ENCODE results near the gene SNX6.

The SNX6 gene

DNA sequence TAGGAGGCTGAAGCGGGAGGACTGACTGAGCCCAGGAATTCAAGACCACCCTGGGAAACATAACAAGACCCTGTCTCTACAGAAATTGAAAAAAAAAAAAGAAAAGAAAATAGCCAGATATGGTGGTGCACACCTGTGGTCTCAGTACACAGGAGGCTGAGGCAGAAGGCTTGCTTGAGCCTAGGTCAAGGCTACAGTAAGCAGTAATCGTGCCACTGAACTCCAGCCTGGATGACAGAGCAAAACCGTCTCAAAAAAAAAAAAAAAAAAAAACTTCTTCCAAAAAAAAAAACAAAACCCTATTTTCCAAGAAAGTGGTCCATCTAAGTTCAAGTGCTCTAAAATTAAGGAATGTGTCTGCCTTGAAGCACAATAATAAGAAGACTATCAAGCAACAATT lies 19.8 kb downstream of the SNX6 start:
- H3K9me2 ChIP-seq (replicated peaks; ENCODE audit: control insufficient read depth, low read length), result no peaks in the 10 kb centered on the region
- H3K27ac ChIP-seq (ENCODE audit: low read depth, low read length), result no peak overlapping the region
- H3K4me1 ChIP-seq (ENCODE audit: control insufficient read depth, low read length), result no peaks in the 10 kb centered on the region
- peaks cover 30% of the 10 kb centered on the region for H3K36me3 ChIP-seq (ENCODE audit: control insufficient read depth, low read length)
- no peaks in the 10 kb centered on the region for H4K20me1 ChIP-seq (ENCODE audit: control insufficient read depth, insufficient read depth, low read depth, low read length)
- H3K27me3 ChIP-seq (ENCODE audit: control insufficient read depth, low read length), result no peaks in the 10 kb centered on the region
- no peak overlapping the region for H3K4me2 ChIP-seq (ENCODE audit: low read length)
- peaks cover 2% of the 10 kb centered on the region; the same call in 1 of the 2 replicates for H3F3A ChIP-seq (ENCODE audit: control insufficient read depth, insufficient read depth)
- no peak overlapping the region for H3K4me3 ChIP-seq (ENCODE audit: low read length)
- no peaks in the 10 kb centered on the region for H3K9me3 ChIP-seq (ENCODE audit: control insufficient read depth, insufficient read depth, low read length)
- H3K79me2 ChIP-seq (ENCODE audit: control insufficient read depth, low read length), result no peaks in the 10 kb centered on the region
- no peak for TF ChIP-seq EZH2phosphoT487 (IDR thresholded peaks at IDR 0.05; ENCODE audit: borderline replicate concordance, low read length)
- TF ChIP-seq, protein P1, sequence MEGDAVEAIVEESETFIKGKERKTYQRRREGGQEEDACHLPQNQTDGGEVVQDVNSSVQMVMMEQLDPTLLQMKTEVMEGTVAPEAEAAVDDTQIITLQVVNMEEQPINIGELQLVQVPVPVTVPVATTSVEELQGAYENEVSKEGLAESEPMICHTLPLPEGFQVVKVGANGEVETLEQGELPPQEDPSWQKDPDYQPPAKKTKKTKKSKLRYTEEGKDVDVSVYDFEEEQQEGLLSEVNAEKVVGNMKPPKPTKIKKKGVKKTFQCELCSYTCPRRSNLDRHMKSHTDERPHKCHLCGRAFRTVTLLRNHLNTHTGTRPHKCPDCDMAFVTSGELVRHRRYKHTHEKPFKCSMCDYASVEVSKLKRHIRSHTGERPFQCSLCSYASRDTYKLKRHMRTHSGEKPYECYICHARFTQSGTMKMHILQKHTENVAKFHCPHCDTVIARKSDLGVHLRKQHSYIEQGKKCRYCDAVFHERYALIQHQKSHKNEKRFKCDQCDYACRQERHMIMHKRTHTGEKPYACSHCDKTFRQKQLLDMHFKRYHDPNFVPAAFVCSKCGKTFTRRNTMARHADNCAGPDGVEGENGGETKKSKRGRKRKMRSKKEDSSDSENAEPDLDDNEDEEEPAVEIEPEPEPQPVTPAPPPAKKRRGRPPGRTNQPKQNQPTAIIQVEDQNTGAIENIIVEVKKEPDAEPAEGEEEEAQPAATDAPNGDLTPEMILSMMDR (IDR thresholded peaks at IDR 0.05; ENCODE audit: low read depth, low read length, poor library complexity, severe bottlenecking), result no peak

DNA sequence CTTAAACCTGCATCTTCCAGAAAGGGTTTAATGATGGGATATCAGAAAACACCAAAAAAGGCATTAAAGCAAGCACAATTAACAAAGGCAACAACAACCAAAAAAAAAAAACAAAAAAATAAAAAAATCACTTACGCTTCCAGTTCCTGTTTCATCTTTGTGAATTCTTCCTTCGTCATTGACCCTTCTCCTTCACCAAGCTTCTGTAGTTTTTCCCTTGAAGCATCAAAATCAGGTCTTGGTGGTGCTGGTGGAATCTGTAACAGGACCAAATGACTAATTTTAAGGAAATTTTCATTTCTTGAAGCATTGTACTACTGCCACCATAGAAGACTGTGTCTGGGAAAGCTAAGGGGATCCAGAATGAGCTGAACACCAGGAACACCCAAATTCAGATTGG lies 24.5 kb downstream of the SNX6 start:
- Histone ChIP-seq H3K9me3 (ENCODE audit: control insufficient read depth, insufficient read depth, low read length) (no peaks in the 10 kb centered on the region), H3F3A (ENCODE audit: control insufficient read depth, insufficient read depth) (peaks cover under 1% of the 10 kb centered on the region; the same call in 1 of the 2 replicates), H3K27ac (ENCODE audit: low read depth, low read length) (no peak overlapping the region), H3K4me1 (ENCODE audit: control insufficient read depth, low read length) (no peaks in the 10 kb centered on the region), H3K27me3 (ENCODE audit: control insufficient read depth, low read length) (no peaks in the 10 kb centered on the region), H3K36me3 (ENCODE audit: control insufficient read depth, low read length) (peaks cover 63% of the 10 kb centered on the region), H3K79me2 (ENCODE audit: control insufficient read depth, low read length) (no peaks in the 10 kb centered on the region), H3K4me2 (ENCODE audit: low read length) (no peak overlapping the region), H3K9me2 (replicated peaks; ENCODE audit: control insufficient read depth, low read length) (no peaks in the 10 kb centered on the region), H4K20me1 (ENCODE audit: control insufficient read depth, insufficient read depth, low read depth, low read length) (no peaks in the 10 kb centered on the region), H3K4me3 (ENCODE audit: low read length) (no peak overlapping the region)
- TF ChIP-seq, protein P1 (IDR thresholded peaks at IDR 0.05; ENCODE audit: low read depth, low read length, poor library complexity, severe bottlenecking), result no peak
- TF ChIP-seq EZH2phosphoT487 (IDR thresholded peaks at IDR 0.05; ENCODE audit: borderline replicate concordance, low read length), result no peak

DNA sequence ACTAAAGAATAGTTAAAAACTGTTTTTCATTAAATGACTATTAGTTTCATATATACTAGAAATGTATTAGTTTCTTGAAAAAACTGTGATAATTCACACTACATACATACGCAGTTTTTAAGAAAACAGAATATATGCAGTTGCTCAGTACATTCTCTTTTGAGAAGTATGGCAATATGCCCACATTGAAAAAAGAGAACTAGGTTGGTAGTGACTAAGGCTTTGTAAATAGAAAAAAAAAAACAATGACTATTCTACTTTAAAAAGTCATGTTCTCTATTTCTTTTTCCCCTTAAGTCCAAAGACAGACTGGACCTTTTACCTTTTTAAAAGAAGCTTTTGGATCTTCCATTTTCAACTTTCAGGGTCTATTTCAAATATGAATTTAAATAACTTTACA lies 25.0 kb downstream of the SNX6 start:
- Histone ChIP-seq H3K4me2 (ENCODE audit: low read length) (no peak overlapping the region), H3K27ac (ENCODE audit: low read depth, low read length) (no peak overlapping the region), H3K9me3 (ENCODE audit: control insufficient read depth, insufficient read depth, low read length) (no peaks in the 10 kb centered on the region), H4K20me1 (ENCODE audit: control insufficient read depth, insufficient read depth, low read depth, low read length) (no peaks in the 10 kb centered on the region), H3K27me3 (ENCODE audit: control insufficient read depth, low read length) (no peaks in the 10 kb centered on the region), H3K4me3 (ENCODE audit: low read length) (no peak overlapping the region), H3K4me1 (ENCODE audit: control insufficient read depth, low read length) (no peaks in the 10 kb centered on the region), H3K36me3 (ENCODE audit: control insufficient read depth, low read length) (peaks cover 67% of the 10 kb centered on the region), H3K9me2 (replicated peaks; ENCODE audit: control insufficient read depth, low read length) (no peaks in the 10 kb centered on the region), H3K79me2 (ENCODE audit: control insufficient read depth, low read length) (no peaks in the 10 kb centered on the region), H3F3A (ENCODE audit: control insufficient read depth, insufficient read depth) (no peaks in the 10 kb centered on the region; the same call in 1 of the 2 replicates)
- TF ChIP-seq, protein P1 (IDR thresholded peaks at IDR 0.05; ENCODE audit: low read depth, low read length, poor library complexity, severe bottlenecking), result no peak
- TF ChIP-seq EZH2phosphoT487 (IDR thresholded peaks at IDR 0.05; ENCODE audit: borderline replicate concordance, low read length), result no peak

Data from DOHH2 (cell line).